Left kidney (tissue), 2 donors: ENCODE results near the gene GAL3ST2. TPM values are rescaled to one million over a fixed set of nuclear protein-coding genes. Genes with fewer than 3 reads are reported as not detected.

Source experiments
- DNase-seq: peaks from one replicate; pipeline ENCODE4 v3.0.0-alpha.2; 2013
- polyA plus RNA-seq: library from polyadenylated mRNA; unstranded; fragments of 120-200 nt; gene quantifications from one replicate; pipeline ENCODE4 v1.2.1, GENCODE V29; 2013; ENCODE audit not compliant: insufficient read length

Gene GAL3ST2
- polyA plus RNA-seq, 1 donor = 0.76 TPM

GRCh38 chr2:241844066-241844728 lies 67.6 kb downstream of the GAL3ST2 start:
- DNase-seq = peak; percentile 63

GRCh38 chr2:241844831-241845578 lies 68.4 kb downstream of the GAL3ST2 start:
- DNase-seq = no peak

GRCh38 chr2:241846406-241846805 lies 69.8 kb downstream of the GAL3ST2 start:
- no peak for DNase-seq

- DNase-seq = no peak
Measured at GRCh38 chr2:241848761-241849615, 72.4 kb downstream of the GAL3ST2 start.

- no peak for DNase-seq
Measured at GRCh38 chr2:241849616-241850543, 73.3 kb downstream of the GAL3ST2 start.

GRCh38 chr2:241850544-241851324 lies 74.1 kb downstream of the GAL3ST2 start:
- DNase-seq = no peak

- DNase-seq = no peak
Measured at GRCh38 chr2:241851325-241852115, 74.9 kb downstream of the GAL3ST2 start.

GRCh38 chr2:241852116-241852980 lies 75.7 kb downstream of the GAL3ST2 start:
- DNase-seq = no peak

GRCh38 chr2:241852981-241853631 lies 76.5 kb downstream of the GAL3ST2 start:
- no peak for DNase-seq

Other genes with a start within 250 kb of the GAL3ST2 start
- gene BOK, start 218.1 kb upstream of the GAL3ST2 start, polyA plus RNA-seq = 15.1 TPM
- gene THAP4, start 139.7 kb upstream of the GAL3ST2 start, polyA plus RNA-seq = 50.0 TPM
- gene ATG4B, start 139.1 kb upstream of the GAL3ST2 start, polyA plus RNA-seq = 105 TPM
- 44.1 TPM for gene DTYMK, start 90.0 kb upstream of the GAL3ST2 start, polyA plus RNA-seq
- gene ING5, start 74.8 kb upstream of the GAL3ST2 start, polyA plus RNA-seq = 50.6 TPM
- 57.0 TPM for gene D2HGDH, start 42.2 kb upstream of the GAL3ST2 start, polyA plus RNA-seq
- 1.2 TPM for gene NEU4, start 32.4 kb downstream of the GAL3ST2 start, polyA plus RNA-seq
- 0.13 TPM for gene PDCD1, start 82.1 kb downstream of the GAL3ST2 start, polyA plus RNA-seq
- not detected for gene RTP5, start 92.9 kb downstream of the GAL3ST2 start, polyA plus RNA-seq